HG02642 (cell line): ENCODE results near the gene CMAS.
A peak's percentile ranks its signal among the peaks of the same experiment; 100 is the strongest.
"Not testable (repeated sequence)": the region's sequence is repeated elsewhere in the genome, so short reads cannot be mapped to it uniquely, and the experiment has no call there.

Source experiments
- ATAC-seq: cut with Tn5 transposase; IDR thresholded peaks from one replicate; pipeline ENCODE4 v1.9.1; 2021; ENCODE audit warnings: mild to moderate bottlenecking; ENCODE audit not compliant: unreplicated experiment, poor library complexity

CMAS gene

GRCh38 chr12:22046090-22046967, at the start of gene CMAS:
Gene CMAS, plus strand, starts transcription at chr12:22046218. Its CDS starts 86 bp downstream, at chr12:22046304.
- ATAC-seq = peak; percentile 91

- no peak for ATAC-seq
These were observed 47.7 kb upstream of the CMAS start for GRCh38 chr12:21998295-21998694.

GRCh38 chr12:21998782-21999181, 47.2 kb upstream of the CMAS start:
- no peak for ATAC-seq

GRCh38 chr12:22002430-22002829, 43.6 kb upstream of the CMAS start:
- no peak for ATAC-seq

- ATAC-seq = not testable (repeated sequence)
These were observed 38.2 kb upstream of the CMAS start for GRCh38 chr12:22007794-22008193.

- no peak for ATAC-seq
These were observed 37.8 kb upstream of the CMAS start for GRCh38 chr12:22008196-22008595.

- no peak for ATAC-seq
These were observed 31.8 kb upstream of the CMAS start for GRCh38 chr12:22014041-22014782.

- no peak for ATAC-seq
These were observed 31.3 kb upstream of the CMAS start for GRCh38 chr12:22014783-22015144.

GRCh38 chr12:22016982-22017381, 29.0 kb upstream of the CMAS start:
- no peak for ATAC-seq

GRCh38 chr12:22018860-22019259, 27.2 kb upstream of the CMAS start:
- ATAC-seq = no peak

- not testable (repeated sequence) for ATAC-seq
These were observed 22.5 kb upstream of the CMAS start for GRCh38 chr12:22023489-22023888.

GRCh38 chr12:22029491-22029890, 16.5 kb upstream of the CMAS start:
- no peak for ATAC-seq

GRCh38 chr12:22029991-22030390, 16.0 kb upstream of the CMAS start:
- no peak for ATAC-seq

GRCh38 chr12:22032732-22033131, 13.3 kb upstream of the CMAS start:
- no peak for ATAC-seq

- ATAC-seq = no peak
These were observed 11.1 kb upstream of the CMAS start for GRCh38 chr12:22034709-22035506.

- no peak for ATAC-seq
These were observed 8.1 kb upstream of the CMAS start for GRCh38 chr12:22037947-22038346.

GRCh38 chr12:22038734-22039133, 7.3 kb upstream of the CMAS start:
- ATAC-seq = no peak

GRCh38 chr12:22039361-22039760, 6.7 kb upstream of the CMAS start:
- ATAC-seq = no peak

- ATAC-seq = no peak
These were observed 2.9 kb upstream of the CMAS start for GRCh38 chr12:22042976-22043669.

GRCh38 chr12:22043943-22044342, 2.1 kb upstream of the CMAS start:
- no peak for ATAC-seq
